T-helper 9 cell (primary cell): ENCODE measurements around the gene TCTN1.
A peak's percentile ranks its signal among the peaks of the same experiment; 100 is the strongest.

Source experiments
- DNase-seq: peaks from one replicate; pipeline ENCODE4 v3.0.0-alpha.2; 2020

TCTN1 gene

DNA sequence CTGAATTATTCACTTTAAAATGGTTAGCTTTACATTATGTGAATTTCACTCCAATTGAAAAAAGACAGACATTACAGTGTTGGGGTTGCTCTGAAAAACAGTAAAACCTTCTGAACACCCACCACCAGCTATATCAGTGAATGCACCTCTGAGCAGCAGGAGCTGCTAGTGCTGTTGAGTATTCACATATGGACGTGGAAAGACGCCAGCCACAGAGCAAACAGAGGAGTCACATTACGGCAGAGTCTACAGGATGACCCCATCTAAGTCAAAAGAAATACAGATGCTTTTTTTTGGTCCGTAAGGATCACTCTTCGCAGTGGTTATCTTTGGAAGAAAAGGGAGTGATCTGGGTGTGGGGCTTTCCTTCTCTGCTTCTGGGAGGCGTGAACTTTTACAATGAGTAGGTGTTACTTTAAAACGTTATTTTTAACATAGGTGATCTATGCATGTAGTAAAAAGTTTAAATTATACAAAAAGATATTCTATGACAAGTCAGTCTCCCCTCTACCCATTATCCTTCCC is 70.4 kb downstream of the TCTN1 start:
- no peak for DNase-seq

DNA sequence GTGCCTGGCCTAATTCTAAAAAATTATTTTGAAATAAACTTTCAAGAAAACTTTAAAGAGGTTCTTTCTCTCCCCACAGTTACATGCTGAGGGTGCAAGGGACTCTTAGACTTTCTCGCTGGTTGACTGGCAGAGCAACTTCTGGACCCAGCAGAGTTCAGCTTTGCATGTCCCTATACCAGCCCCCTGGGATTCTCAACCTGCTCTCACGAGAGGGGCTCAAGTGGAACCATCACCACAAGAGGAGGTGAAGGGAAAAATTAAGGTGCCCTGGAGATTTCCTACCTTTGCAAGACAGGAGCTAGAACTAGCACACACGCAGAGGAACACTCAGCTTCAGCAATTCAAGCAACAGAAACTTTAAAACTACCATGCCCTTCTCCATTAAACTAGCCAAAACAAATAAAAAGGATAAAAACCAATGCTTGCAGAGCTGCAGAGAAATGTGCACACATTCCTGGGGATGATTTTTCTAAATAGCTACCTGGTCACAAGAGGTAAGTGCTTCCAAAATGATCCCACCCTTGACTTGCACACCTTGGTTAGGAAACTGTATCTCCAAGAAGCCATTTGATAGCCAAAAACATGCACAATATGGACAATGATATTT is 72.5 kb downstream of the TCTN1 start:
- no peak for DNase-seq

DNA sequence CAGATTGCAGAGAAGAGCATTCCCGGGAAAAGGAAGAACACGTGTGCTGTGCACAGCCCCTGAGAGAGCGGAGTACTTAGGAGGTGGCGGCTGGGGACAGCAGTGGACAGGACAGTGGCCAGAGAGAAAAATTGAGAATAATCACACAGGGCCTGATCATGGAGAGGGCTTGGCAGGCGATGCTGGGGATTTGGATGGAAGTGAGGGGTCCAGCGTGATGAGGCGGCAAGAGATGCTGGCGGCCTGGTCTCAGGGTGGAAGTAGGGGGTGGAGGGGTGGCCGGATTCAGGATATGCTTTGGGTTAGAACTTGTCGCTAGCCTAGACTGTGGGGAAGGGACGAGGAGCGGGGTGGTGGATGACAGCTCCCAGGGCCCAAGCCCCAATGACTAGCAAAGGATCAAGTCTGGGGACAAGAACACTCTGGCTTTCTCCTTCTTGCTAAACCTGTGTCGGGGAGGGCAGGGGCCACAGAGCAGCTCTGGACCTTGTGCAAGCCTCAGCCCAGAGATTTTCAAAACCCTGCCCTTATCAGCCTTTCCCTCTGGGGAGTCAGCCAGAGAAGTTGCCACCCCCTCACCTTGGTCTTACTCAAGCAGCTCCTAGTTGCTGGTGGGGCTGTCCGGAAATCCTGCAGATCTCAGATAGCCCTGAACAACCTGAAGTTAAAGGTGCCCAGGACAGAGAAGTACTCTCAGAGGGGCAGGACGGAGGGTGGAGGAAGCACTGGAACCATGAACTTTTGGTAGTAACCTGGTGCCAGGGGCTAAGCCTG is 73.7 kb downstream of the TCTN1 start:
- DNase-seq = no peak

DNA sequence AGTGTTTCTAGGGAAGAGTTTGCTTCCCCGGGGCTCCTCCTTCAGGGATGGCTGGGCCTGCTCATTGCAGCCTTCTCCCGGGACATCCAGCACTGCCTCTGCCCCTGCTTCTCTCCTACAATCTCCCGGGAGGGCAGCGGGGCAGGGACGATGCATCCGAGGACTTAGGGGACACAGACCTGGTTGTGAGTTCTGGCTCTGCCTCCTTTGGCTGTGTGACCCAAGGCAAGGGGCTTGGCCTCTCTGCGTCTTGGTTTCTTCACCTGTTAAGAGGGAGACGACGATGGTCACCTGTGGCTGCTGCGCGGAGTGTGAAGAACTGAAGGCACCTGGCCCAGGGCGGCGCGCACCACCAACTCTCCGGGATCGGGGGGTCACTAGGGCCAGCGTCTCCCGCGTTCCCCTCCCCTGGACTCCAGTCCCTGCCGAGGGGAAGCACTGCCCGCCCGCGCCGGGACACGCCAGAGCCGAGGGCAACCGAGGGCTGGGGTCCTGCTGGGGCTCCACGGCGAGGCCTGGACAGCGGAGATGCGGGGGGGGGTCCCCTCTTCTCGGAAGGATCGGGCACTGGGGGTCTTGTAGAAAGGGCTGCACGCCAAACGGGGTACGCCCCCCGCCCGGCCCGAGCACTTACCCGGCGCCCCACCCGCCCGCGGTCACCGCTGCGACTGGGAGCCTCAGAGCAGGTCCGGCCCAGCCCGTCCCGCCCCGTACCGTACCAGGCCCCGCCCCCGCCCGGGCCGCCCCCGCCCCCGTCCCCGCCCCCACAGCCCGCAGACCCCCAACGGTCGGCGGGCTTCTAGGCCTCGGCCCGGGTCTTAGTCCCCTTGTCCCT is 74.7 kb downstream of the TCTN1 start, which contains the start of gene HVCN1:
Gene HVCN1, minus strand, starts transcription at position 670 of the 835 bp plus-strand sequence. CDS start 5,870 bp downstream, outside the sequence.
- peak; percentile 32 for DNase-seq

DNA sequence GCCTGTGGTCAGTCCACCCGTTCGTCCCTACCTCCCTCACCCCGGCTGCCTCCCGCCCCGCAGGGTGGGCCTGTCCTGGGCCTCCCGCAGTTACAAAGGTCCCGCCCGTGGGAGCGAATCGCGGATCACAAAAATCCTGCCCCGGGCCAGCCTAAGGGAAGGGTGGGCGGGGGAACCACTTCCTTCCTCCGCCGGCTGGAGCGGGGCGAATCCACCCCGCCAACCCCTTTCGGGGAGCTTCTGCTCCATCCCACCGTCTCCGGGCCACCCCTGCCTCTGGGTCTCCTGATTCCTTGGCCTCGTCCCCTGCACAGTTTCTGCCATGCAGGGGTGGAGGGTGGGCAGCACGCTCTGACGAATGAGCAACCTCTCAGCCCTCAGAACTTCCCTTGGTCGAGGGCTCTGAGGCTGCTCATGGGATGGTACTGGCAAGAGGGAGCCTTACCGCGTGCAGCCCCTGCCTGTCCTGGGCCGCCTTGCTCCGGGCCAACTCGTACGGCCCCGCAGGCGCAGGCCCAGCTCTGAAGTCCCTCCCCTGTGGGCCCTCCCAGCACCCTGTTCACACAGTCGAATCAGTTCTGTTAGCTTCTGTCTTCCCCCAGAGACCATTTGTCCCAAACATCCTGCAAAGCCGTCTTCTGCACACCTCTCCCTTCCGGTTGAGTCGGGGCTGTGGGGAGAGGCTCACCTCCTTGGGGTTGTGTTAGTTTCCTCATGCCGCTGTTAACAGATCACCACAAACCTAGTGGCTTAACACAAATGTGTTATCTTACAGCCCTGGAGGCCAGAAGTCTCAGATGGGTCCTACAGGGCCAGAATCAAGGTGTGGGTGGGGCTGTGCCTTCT is 75.6 kb downstream of the TCTN1 start:
- DNase-seq = peak; percentile 22

DNA sequence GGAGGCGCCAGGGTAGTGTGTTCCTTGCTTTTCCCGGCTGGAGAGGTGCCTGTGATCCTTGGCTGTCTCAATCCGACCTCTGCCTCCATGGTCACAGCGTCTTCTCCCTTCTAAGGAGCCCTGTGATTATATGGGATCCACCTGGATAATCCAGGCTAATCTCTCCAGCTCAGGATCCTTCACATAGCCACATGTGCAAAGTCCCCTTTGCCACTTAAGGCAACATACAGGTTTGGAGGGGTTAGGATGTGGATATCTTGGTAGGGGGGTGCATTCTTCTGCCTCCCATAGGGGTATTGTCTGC is 76.2 kb downstream of the TCTN1 start:
- no peak for DNase-seq

DNA sequence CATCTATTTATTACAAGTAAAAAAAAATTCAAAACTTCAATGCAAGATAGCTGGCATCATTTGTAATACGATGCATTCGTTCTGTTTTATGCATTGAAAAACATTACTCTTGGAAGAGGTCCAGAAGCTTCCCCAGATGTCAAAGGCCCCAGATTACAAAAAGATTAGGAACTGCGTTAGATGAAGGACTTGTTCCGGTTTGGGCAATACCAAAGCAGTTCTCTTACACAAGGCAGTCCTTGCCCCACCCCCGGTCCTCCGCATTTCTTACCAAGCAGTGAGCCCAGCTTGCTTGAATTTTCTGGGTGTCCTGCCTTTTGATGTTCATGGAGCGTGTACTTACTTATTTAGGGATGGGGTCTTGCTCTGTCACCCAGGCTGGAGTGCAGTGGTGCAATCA is 79.8 kb downstream of the TCTN1 start:
- no peak for DNase-seq

DNA sequence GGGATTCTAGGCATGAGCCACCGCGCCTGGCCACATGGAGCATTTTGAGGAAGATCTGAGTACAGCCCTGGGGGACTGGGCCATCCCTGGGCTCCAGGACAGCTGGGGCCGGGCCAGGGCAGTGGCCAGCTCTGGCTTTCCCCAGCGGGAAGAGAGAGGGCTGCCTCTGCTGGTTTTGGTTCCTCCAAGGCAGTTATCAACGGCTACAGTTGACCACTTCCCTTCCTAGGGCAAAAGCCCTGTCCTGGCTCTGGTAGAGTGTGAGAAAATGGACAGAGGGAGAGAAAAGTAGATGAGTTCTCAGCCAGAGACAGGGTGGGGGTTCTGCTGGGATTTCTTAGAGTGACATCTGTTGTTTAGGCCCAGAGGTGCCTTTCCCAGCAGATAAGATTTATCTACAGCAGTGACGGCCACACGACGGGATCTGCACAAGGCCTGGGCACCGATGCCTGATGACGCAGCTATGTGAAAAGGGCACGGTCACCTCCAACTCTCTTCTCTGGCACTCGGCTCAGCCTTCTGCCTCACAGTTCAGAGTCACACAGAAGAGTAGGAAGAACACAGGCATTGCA is 80.5 kb downstream of the TCTN1 start:
- no peak for DNase-seq

DNA sequence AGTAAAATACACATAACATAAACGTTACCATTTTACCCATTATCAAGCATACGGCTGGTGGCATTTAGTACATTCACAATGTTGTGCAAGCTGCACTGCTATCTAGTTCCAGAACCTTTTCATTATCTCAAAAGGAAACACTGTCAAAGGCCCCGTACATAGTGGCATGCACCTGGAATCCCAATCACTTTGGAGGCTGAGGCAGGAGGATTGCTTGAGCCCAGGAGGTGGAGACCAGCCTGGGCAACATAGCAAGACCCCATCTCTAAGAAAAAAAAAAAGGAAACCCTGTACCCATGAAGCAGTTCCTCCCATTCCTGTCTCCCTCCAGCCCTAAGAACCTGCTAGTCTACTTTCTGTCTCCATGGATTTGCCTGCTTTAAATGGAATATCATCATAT is 82.4 kb downstream of the TCTN1 start:
- no peak for DNase-seq

DNA sequence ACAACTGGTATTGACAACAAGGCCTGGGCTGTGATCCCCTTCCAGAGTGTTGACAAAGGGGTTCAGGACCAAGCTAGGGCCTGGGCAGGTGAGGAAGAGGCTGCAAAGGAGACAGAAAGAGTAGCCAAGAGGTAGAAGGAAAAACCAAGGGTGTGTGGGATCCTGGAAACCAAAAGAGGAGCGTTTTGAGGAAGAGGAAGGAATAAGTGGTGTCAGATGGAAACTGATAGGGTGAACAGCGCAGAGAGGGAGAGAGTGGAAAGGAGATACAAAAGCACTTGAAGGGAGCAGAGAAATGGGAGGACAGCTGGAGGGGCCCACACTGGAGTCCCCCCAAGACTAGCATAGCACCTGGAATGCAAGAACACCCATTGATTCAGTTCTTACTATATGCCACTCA is 83.3 kb downstream of the TCTN1 start:
- no peak for DNase-seq

DNA sequence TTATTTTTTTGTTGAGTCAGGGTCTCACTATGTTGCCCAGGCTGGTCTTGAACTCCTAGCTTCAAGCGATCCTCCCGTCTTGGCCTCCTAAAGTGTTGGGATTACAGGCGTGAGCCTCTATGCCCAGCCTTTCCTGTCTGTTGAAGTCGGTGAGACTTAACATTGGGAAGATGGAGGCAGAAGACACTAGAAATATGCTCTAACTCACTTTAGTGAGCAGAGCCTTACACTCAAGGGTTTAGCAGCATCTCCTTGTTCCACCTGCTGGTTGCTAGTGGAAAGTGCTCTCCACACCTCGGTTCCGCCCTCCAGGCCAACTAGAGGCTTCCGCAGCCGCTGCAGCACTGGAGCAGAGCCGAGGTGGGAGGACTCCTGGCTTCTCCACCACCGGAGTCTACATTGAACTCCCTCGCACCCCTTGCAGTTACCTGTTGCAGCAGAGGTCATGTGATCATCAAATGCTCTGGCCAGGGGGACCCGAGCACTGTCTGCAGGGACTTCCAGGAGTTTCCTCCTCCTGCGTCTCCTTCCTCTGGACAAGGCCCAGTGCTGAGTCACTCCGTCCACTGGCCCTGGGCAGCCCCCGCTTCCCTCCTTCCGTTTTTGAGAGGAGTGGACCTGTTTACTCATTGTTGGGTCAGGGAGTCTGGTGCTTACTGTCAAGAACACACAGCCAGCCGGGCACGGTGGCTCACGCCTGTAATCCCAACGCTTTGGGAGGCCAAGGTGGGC is 84.4 kb downstream of the TCTN1 start:
- DNase-seq = peak; percentile 54
